LNCAP (cell line): ENCODE measurements around the gene HNRNPC.

Source experiments
- CTCF ChIP-seq: fragments of 450-650 bp; IDR thresholded peaks from 2 replicates; pipeline ENCODE4 v1.5.1; 2017; ENCODE audit warnings: mild to moderate bottlenecking

The HNRNPC gene

DNA sequence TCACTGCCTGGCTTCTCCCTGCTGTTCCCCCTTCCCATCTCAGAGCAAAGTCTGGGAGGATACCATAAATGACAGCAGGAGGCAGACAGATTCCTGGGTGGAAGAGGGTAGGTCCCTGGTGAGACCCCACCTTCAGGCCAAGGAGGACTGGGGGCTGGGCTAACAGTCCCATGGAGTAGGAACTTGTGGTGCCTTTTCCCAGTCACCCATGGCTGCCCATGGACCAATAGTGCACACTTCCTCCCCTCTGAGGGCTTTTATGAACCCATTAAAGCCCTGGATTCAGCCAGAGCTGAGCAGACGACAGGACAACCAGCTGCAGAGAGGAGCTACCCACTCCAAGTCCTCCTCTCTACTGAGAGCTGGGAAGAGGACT is 76.8 kb downstream of the HNRNPC start:
- TF ChIP-seq CTCF, result no peak

DNA sequence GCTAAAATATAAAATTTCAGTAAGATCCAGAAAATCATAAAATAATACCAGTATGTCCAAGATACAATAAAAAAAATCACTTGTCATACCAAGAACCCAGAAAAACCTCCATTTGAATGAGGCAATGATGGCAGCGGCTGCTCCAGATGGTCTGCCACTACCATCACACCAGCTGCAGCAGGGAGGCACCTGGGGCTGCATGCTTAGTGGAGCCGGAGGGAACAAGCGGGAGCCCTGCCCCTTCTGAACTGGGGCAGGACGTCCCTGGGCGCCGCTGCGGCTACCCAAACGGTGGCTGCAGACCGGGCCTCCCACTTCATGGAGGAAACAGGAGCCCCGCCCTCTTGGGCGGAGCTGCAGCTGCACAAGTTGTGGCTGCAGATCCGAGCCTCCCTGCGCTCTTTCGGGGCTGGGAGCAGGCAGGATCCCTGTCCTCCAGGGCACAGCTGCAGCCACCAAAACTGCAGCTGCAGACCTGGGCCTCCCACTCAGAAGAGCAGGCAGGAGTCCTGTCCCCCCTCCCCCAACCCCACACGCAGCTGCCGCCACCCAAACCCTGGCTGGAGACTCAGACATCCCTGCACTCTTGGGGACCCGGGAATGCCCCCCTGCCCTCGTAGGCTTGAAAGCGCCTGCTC is 77.3 kb downstream of the HNRNPC start:
- no peak for TF ChIP-seq CTCF

- TF ChIP-seq CTCF, result no peak
Observed at GRCh38 chr14:21191261-21191808, 77.9 kb downstream of the HNRNPC start.

DNA sequence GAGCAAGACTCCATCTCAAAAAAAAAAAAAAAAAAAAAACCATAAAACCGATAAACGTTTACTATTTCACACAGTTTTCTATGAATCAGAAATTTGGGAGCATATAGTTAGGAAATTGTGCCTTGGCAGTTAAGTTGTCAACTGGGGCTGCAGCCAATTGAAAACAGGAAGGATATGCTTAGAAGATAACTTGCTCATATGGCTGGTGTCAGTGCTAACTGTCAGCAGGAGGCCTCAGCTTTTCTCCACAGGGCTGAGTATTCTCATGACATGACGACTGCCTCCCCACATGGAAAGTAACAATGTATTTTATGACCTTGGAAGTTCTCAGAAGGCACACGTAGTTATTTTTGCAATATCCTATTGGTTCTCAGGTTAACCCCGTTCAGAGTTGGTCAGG is 83.8 kb downstream of the HNRNPC start:
- no peak for TF ChIP-seq CTCF

DNA sequence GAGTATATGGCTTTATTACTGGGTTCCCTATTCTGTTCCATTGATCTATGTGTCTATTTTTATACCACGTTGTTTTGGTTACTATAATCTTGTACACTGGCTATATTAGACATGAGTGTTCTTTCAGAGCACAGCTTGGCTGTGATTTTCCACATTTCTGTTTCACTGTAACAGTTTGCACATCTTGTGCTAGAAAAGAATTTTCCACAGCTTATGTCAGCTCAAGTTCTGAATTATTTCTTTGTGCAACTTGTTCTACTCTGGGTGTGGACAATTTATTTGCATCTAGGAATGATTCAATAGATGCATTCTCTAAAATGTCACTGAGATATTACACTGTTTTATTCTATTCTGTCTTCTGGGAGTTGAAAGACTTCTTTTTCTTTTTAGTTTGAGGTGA is 85.0 kb downstream of the HNRNPC start:
- TF ChIP-seq CTCF, result no peak

DNA sequence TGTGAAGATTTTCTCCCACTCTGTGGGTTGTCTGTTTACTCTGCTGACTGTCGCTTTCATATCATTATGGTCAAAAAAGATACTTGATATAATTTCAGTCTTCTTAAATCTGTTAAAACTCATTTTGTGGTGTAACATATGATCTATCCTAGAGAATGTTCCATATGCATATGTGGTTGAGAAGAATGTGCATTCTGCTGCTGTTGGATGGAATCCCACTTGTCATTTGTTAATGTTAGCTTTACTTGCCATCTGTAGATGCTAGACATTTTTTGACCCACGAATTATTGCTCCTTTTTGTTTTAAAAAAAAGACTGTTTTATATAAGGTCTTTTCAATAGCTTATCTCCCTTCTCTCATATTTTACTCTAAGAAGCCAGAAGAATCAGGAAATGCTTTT is 87.1 kb downstream of the HNRNPC start:
- TF ChIP-seq CTCF, result no peak

DNA sequence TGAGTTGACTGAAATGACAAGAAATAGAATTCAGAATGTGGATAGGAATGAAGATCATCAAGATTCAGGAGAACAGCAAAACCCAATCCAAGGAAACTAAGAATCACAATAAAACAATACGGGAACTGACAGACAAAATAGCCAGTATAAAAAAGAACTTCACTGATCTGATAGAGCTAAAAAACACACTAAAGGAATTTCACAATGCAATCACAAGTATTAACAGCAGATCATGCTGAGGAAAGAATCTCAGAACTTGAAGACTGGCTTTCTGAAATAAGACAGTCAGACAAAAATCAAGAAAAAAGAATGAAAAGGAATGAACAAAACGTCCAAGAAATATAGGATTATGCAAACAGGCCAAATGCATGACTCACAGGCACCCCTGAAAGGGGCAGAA is 98.1 kb downstream of the HNRNPC start:
- no peak for TF ChIP-seq CTCF

DNA sequence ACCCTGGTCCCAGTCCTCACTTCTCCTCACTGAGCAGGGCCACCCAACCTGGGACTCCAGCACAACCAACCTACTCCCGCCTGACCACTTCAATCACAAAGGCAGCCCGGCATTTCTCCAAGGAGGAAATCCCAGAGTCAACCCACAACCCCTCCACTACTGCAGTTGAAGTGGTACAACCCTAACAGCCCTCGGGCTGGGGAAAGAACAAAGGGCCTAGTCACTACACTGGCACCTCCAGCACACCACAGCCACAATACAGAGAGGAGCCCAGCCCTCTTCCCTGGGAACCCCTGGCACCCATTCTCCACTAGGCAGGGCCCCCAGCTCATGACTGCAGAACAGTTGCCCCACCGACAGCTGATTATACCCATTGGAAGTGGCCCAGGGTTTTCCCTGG is 99.7 kb downstream of the HNRNPC start:
- TF ChIP-seq CTCF, result no peak
